Chondrocyte (in vitro differentiated cells): ENCODE data around the gene UROC1. TPM values are rescaled to one million over a fixed set of nuclear protein-coding genes. Genes with fewer than 3 reads are reported as not detected.

Experiments used
- DNase-seq: peaks from one replicate; pipeline ENCODE4 v3.0.0; 2021; ENCODE audit warnings: mixed read lengths, low spot score
- H3K27ac Mint-ChIP-seq: one replicate; pipeline ENCODE4 v1.8.0; 2021; ENCODE audit warnings: mild to moderate bottlenecking, moderate library complexity, mixed read lengths; ENCODE audit not compliant: unreplicated experiment
- H3K27me3 Mint-ChIP-seq: 2 replicates; pipeline ENCODE4 v1.8.0; 2021; ENCODE audit warnings: low read depth, mixed read lengths
- H3K36me3 Mint-ChIP-seq: 2 replicates; pipeline ENCODE4 v1.8.0; 2021; ENCODE audit warnings: low read depth, mixed read lengths
- H3K4me1 Mint-ChIP-seq: 2 replicates; pipeline ENCODE4 v1.8.0; 2021; ENCODE audit warnings: low read depth, mild to moderate bottlenecking, mixed read lengths
- H3K4me3 Mint-ChIP-seq: one replicate; pipeline ENCODE4 v1.8.0; 2021; ENCODE audit warnings: mild to moderate bottlenecking, moderate library complexity, mixed read lengths; ENCODE audit not compliant: unreplicated experiment
- H3K9me3 Mint-ChIP-seq: 2 replicates; pipeline ENCODE4 v1.8.0; 2021; ENCODE audit warnings: low read depth, mixed read lengths
- CTCF ChIP-seq: fragments of 200-600 bp; sonication (generic); IDR thresholded peaks from 2 replicates; pipeline ENCODE4 v1.5.0; 2021; ENCODE audit warnings: antibody characterized with exemption, mild to moderate bottlenecking, moderate library complexity
- total RNA-seq: library from RNA; stranded (reverse); gene quantifications from 3 replicates; pipeline ENCODE4 v1.2.1, GENCODE V29; 2021

Gene UROC1
- total RNA-seq, 1 donor from 2014 or later, result not detected

GRCh38 chr3:126549861-126550487 lies 32.4 kb upstream of the UROC1 start:
- Mint-ChIP-seq H3K4me3 (no peak overlapping the region), H3K9me3 (no peaks in the 10 kb centered on the region), H3K27me3 (peaks cover 21% of the 10 kb centered on the region), H3K4me1 (no peaks in the 10 kb centered on the region), H3K27ac (no peak overlapping the region), H3K36me3 (no peaks in the 10 kb centered on the region)
- peak; percentile 78 for DNase-seq
- TF ChIP-seq CTCF, result no peak

- Mint-ChIP-seq H3K4me1 (no peaks in the 10 kb centered on the region), H3K4me3 (no peak overlapping the region), H3K27ac (no peak overlapping the region), H3K27me3 (peaks cover 21% of the 10 kb centered on the region), H3K9me3 (no peaks in the 10 kb centered on the region), H3K36me3 (no peaks in the 10 kb centered on the region)
- DNase-seq, result peak; percentile 56
- no peak for TF ChIP-seq CTCF
Observed at GRCh38 chr3:126548556-126549466, 31.2 kb upstream of the UROC1 start.

- TF ChIP-seq CTCF, result no peak
- Mint-ChIP-seq H3K4me3 (no peak overlapping the region), H3K27ac (no peak overlapping the region), H3K36me3 (no peaks in the 10 kb centered on the region), H3K4me1 (no peaks in the 10 kb centered on the region), H3K27me3 (peaks cover 17% of the 10 kb centered on the region), H3K9me3 (no peaks in the 10 kb centered on the region)
- no peak for DNase-seq
Observed at GRCh38 chr3:126547721-126548120, 30.1 kb upstream of the UROC1 start.

GRCh38 chr3:126546549-126547239 lies 29.1 kb upstream of the UROC1 start:
- H3K36me3 Mint-ChIP-seq, result no peaks in the 10 kb centered on the region
- no peaks in the 10 kb centered on the region for H3K9me3 Mint-ChIP-seq
- peak; percentile 34 for DNase-seq
- H3K4me1 Mint-ChIP-seq, result no peaks in the 10 kb centered on the region
- no peak overlapping the region for H3K27ac Mint-ChIP-seq
- H3K4me3 Mint-ChIP-seq, result no peak overlapping the region
- peaks cover 17% of the 10 kb centered on the region for H3K27me3 Mint-ChIP-seq
- no peak for TF ChIP-seq CTCF

GRCh38 chr3:126546013-126546412 lies 28.4 kb upstream of the UROC1 start:
- TF ChIP-seq CTCF, result no peak
- Mint-ChIP-seq H3K27ac (no peak overlapping the region), H3K36me3 (no peaks in the 10 kb centered on the region), H3K9me3 (no peaks in the 10 kb centered on the region), H3K4me3 (no peak overlapping the region), H3K4me1 (peaks cover under 1% of the 10 kb centered on the region), H3K27me3 (peaks cover 17% of the 10 kb centered on the region)
- DNase-seq, result peak; percentile 29
